Ovary (tissue), 10 donors: ENCODE data around the gene KAT6B. TPM values are rescaled to one million over a fixed set of nuclear protein-coding genes. Genes with fewer than 3 reads are reported as not detected.
"Not testable (repeated sequence)": the region's sequence is repeated elsewhere in the genome, so short reads cannot be mapped to it uniquely, and the experiment has no call there.

Experiments
- DNase-seq, 5 donors: peaks; one replicate each; pipeline ENCODE4 v3.0.0-alpha.2; 2019 to 2020
- H3K27ac ChIP-seq, 2 donors: fragments of 200-600 bp; one replicate each; pipeline versions ENCODE4 v1.5.1 to v1.8.0; 2019 to 2022
- H3K27me3 ChIP-seq: fragments of 200-600 bp; one replicate; pipeline ENCODE4 v1.8.0; 2022
- H3K36me3 ChIP-seq: fragments of 200-600 bp; sonication (generic); one replicate; pipeline ENCODE4 v1.5.1; 2019
- H3K4me1 ChIP-seq: one replicate; pipeline ENCODE4 v1.8.1; 2013; ENCODE audit warnings: mild to moderate bottlenecking, moderate library complexity; ENCODE audit not compliant: insufficient read depth
- H3K4me3 ChIP-seq: fragments of 200-600 bp; sonication (generic); one replicate; pipeline ENCODE4 v1.5.1; 2017
- H3K9me3 ChIP-seq, 2 donors: fragments of 200-600 bp in 1 of 2; sonication (generic) in 1 of 2; one replicate each; pipeline versions ENCODE4 v1.5.1 to v1.8.1; 2013 to 2019; ENCODE audit warnings: mild to moderate bottlenecking in 1 of 2, moderate library complexity in 1 of 2
- CTCF ChIP-seq, 3 donors: fragments of 450-650 bp in 2 of 3; fragments of 200-600 bp in 1 of 3; IDR thresholded peaks; one replicate each; pipeline versions ENCODE4 v1.5.1 to v1.8.0; 2016 to 2022; ENCODE audit warnings: antibody characterized with exemption in 3 of 3, mild to moderate bottlenecking in 1 of 3
- EP300 ChIP-seq: sonication (generic); formaldehyde crosslinking; IDR thresholded peaks from one replicate; pipeline ENCODE4 v1.6.1; 2017; ENCODE audit warnings: antibody characterized with exemption
- POLR2A ChIP-seq: fragments of 450-650 bp; IDR thresholded peaks from one replicate; pipeline ENCODE4 v1.6.1; 2017; ENCODE audit warnings: antibody characterized with exemption, mild to moderate bottlenecking, moderate library complexity
- WGBS, 3 donors: extraction: QIAGEN DNeasy Blood & Tissue Kit in 1 of 3; methylation state at CpG; one replicate each; pipeline versions ENCODE4 v1.1.5 to v1.1.7; 2013 to 2017; 5-methylcytosine and 5-hydroxymethylcytosine counted together
- intact Hi-C, 4 donors: fragments of 100-400 bp; cut with DNase I; formaldehyde crosslinking; loops; one replicate each; pipeline versions ENCODE4 v1.11.0 to v1.15.1; 2022 to 2023
- long read RNA-seq, 3 donors: library from polyadenylated mRNA in 2 of 3; unstranded in 2 of 3; transcript quantifications; one replicate each; pipeline ENCODE4 v2.0.0 and lab custom pipeline, GENCODE V29; 2021 to 2026
- polyA plus RNA-seq, 2 donors: library from polyadenylated mRNA; stranded (reverse); fragments of 200-250 nt in 1 of 2; fragments of 350-450 nt in 1 of 2; fragmentation: Illumina TruSeq in 1 of 2; extraction: RNeasy Lipid Tissue Mini Kit (QIAGEN cat#74804) in 1 of 2; gene quantifications; one replicate each; pipeline ENCODE4 v1.2.3, GENCODE V29; 2013 to 2014
- total RNA-seq, 7 donors: library from RNA; depleted of rRNA in 2 of 7; stranded (reverse); fragments of >200 nt in 2 of 7; fragmentation: NEBNext Ultra II Directional in 3 of 7; extraction: Animal tissue kit (Norgen Biotek cat#: 25700) in 3 of 7; gene quantifications; one replicate each; pipeline versions ENCODE4 v1.1.0 to v1.2.4, GENCODE V29; 2016 to 2023
- donor health status: DM: no; HTN: no; CAD: no; lungs with moderate emphysema.
- donor health status: DM: no; HTN: no; CAD: no.
- donor health status: Bipolar disorder and iron deficiency.
- donor health status: DM: yes; HTN: yes; CAD: no.
- donor health status: DM: no; HTN: no; CAD: no.
- donor health status: DM: yes; HTN: yes; CAD: no.

The KAT6B gene
- 10 to 100 TPM; 43.1 to 61.6 (median 52.1) TPM for total RNA-seq
- polyA plus RNA-seq, result 10 to 100 TPM; 14.9 to 25.1 TPM
- long read RNA-seq, donor 1, partial matches to known transcripts, result 37 of 55 reads
- long read RNA-seq, donor 1, other reads (novel, unspliced or antisense), result 12 of 55 reads
- long read RNA-seq, donor 2, full-length matches to known transcripts, result 2 of 18 reads
- long read RNA-seq, donor 2, partial matches to known transcripts, result 16 of 18 reads
- long read RNA-seq, donor 2, other reads (novel, unspliced or antisense), result 0 of 18 reads
- long read RNA-seq, donor 3, full-length matches to known transcripts, result 1 of 11 reads
- long read RNA-seq, donor 3, partial matches to known transcripts, result 6 of 11 reads
- long read RNA-seq, donor 3, other reads (novel, unspliced or antisense), result 4 of 11 reads

- H3K27ac ChIP-seq, result peak within 1 kb of the TSS; percentile 97 to 100
- TF ChIP-seq EP300 (peak; percentile 45), CTCF (IDR thresholded peaks at IDR 0.05) (peak; percentile 21 to 40 (median 30)), POLR2A (peak; percentile 66)
- no peaks in the 10 kb centered on the region for H3K36me3 ChIP-seq
- WGBS, 3 donors, result 1 to 2% (median 1%) methylated on average over 30 to 67 of the region's 67 CpGs
- no peaks in the 10 kb centered on the region for H3K27me3 ChIP-seq
- peak within 1 kb of the TSS; percentile 98 for H3K4me3 ChIP-seq
- peak; percentile 100 for DNase-seq
- no peaks in the 10 kb centered on the region for H3K9me3 ChIP-seq
- peaks cover 10% of the 10 kb centered on the region for H3K4me1 ChIP-seq
- intact Hi-C loops, result loop anchor here in 2 of 4 donors (5.0 to 10.0 kb wide), 2 partner anchors 278 to 674 kb away; partner anchors contain the start of genes ADK (in 1 of the 2) and AP3M1 (in 1 of the 2)
These were observed at the start of gene KAT6B for GRCh38 chr10:74826142-74827044. Gene KAT6B, plus strand, starts transcription at chr10:74826600. Its CDS starts 16,258 bp downstream, at chr10:74842858.

- no peaks in the 10 kb centered on the region for H3K4me1 ChIP-seq
- WGBS, 3 donors, result 58 to 78% (median 67%) methylated on average over 12 of the region's 12 CpGs
- no peak overlapping the region for H3K4me3 ChIP-seq
- TF ChIP-seq POLR2A (no peak), EP300 (no peak), CTCF (IDR thresholded peaks at IDR 0.05) (no peak)
- no peaks in the 10 kb centered on the region for H3K9me3 ChIP-seq
- H3K36me3 ChIP-seq, result no peaks in the 10 kb centered on the region
- no peak overlapping the region for H3K27ac ChIP-seq
- DNase-seq, result no peak
- H3K27me3 ChIP-seq, result no peaks in the 10 kb centered on the region
- intact Hi-C loops, result no loop called here
These were observed 47.8 kb upstream of the KAT6B start for GRCh38 chr10:74778436-74779094.

- H3K36me3 ChIP-seq, DNase-seq, H3K4me3 ChIP-seq, H3K27me3 ChIP-seq, H3K4me1 ChIP-seq, intact Hi-C loops, H3K9me3 ChIP-seq, H3K27ac ChIP-seq: not testable (repeated sequence)
- WGBS, 3 donors, result 83 to 100% (median 96%) methylated on average over 4 of the region's 4 CpGs
These were observed 44.5 kb upstream of the KAT6B start for GRCh38 chr10:74781870-74782269.

GRCh38 chr10:74784462-74784861 is 41.9 kb upstream of the KAT6B start:
- no peaks in the 10 kb centered on the region for H3K27me3 ChIP-seq
- H3K27ac ChIP-seq, result no peak overlapping the region
- no peak for DNase-seq
- TF ChIP-seq CTCF (IDR thresholded peaks at IDR 0.05) (no peak), EP300 (no peak), POLR2A (no peak)
- H3K4me3 ChIP-seq, result no peak overlapping the region
- H3K36me3 ChIP-seq, result no peaks in the 10 kb centered on the region
- whole genome bisulfite sequencing, 3 donors, result 81 to 92% (median 87%) methylated on average over 1 of the region's 1 CpG
- intact Hi-C loops, result no loop called here
- no peaks in the 10 kb centered on the region for H3K4me1 ChIP-seq
- no peaks in the 10 kb centered on the region for H3K9me3 ChIP-seq
